Hepatocyte (in vitro differentiated cells): ENCODE measurements around the gene THYN1. TPM values are rescaled to one million over a fixed set of nuclear protein-coding genes. Genes with fewer than 3 reads are reported as not detected.

Experiments used
- DNase-seq: peaks from one replicate; pipeline ENCODE4 v3.0.0-alpha.2; 2016; ENCODE audit warnings: low spot score
- H2AFZ ChIP-seq: fragments of 200-600 bp; sonication (generic); 2 replicates; pipeline ENCODE4 v1.6.0; 2016; ENCODE audit warnings: antibody characterized with exemption, mild to moderate bottlenecking
- H3K27ac ChIP-seq: fragments of 200-600 bp; sonication (generic); 2 replicates; pipeline ENCODE4 v1.5.1; 2016; ENCODE audit warnings: mild to moderate bottlenecking
- H3K27me3 ChIP-seq: fragments of 200-600 bp; sonication (generic); 2 replicates; pipeline ENCODE4 v1.6.1; 2016
- H3K36me3 ChIP-seq: fragments of 200-600 bp; sonication (generic); replicated peaks from 2 replicates; pipeline ENCODE4 v1.5.1; 2016; ENCODE audit warnings: low read depth; ENCODE audit not compliant: insufficient read depth
- H3K4me1 ChIP-seq: fragments of 200-600 bp; sonication (generic); 2 replicates; pipeline ENCODE4 v1.5.1; 2016; ENCODE audit warnings: mild to moderate bottlenecking, moderate library complexity; ENCODE audit not compliant: insufficient read depth
- H3K4me2 ChIP-seq: fragments of 200-600 bp; sonication (generic); 2 replicates; pipeline ENCODE4 v1.6.0; 2016
- H3K4me3 ChIP-seq: fragments of 200-600 bp; sonication (generic); 2 replicates; pipeline ENCODE4 v1.5.1; 2016; ENCODE audit warnings: mild to moderate bottlenecking
- H3K79me2 ChIP-seq: fragments of 200-600 bp; sonication (generic); 2 replicates; pipeline ENCODE4 v1.6.0; 2017; ENCODE audit warnings: mild to moderate bottlenecking
- H3K9me2 ChIP-seq: fragments of 200-600 bp; sonication (generic); replicated peaks from 2 replicates; pipeline ENCODE4 v1.6.0; 2017; ENCODE audit warnings: mild to moderate bottlenecking; ENCODE audit not compliant: insufficient read depth
- H3K9me3 ChIP-seq: fragments of 200-600 bp; sonication (generic); 2 replicates; pipeline ENCODE4 v1.5.1; 2016; ENCODE audit warnings: low read depth, mild to moderate bottlenecking
- H4K20me1 ChIP-seq: fragments of 200-600 bp; sonication (generic); 2 replicates; pipeline ENCODE4 v1.6.0; 2016; ENCODE audit warnings: mild to moderate bottlenecking; ENCODE audit not compliant: insufficient read depth, poor library complexity, severe bottlenecking
- EZH2 ChIP-seq: fragments of 200-600 bp; sonication (generic); IDR thresholded peaks from 2 replicates; pipeline ENCODE4 v1.6.1; 2016; ENCODE audit warnings: antibody characterized with exemption, mild to moderate bottlenecking, borderline replicate concordance
- EZH2phosphoT487 ChIP-seq: fragments of 200-600 bp; sonication (generic); IDR thresholded peaks from one replicate; pipeline ENCODE4 v1.6.1; 2018; ENCODE audit warnings: antibody characterized with exemption, mild to moderate bottlenecking, low read depth, moderate library complexity; ENCODE audit not compliant: unreplicated experiment, severe bottlenecking
- WGBS: methylation state at CpG from one replicate; pipeline ENCODE4 v1.1.6; 2016; ENCODE audit warnings: low lambda C conversion rate; ENCODE audit errors: missing lambda C conversion rate; 5-methylcytosine and 5-hydroxymethylcytosine counted together
- polyA plus RNA-seq: library from polyadenylated mRNA; unstranded; fragments of >200 nt; fragmentation: Nextera tagmentation; extraction: Ambion mirVana; gene quantifications from 2 replicates; pipeline ENCODE4 v1.2.1, GENCODE V29; 2016
- total RNA-seq: library from RNA; depleted of rRNA; stranded (reverse); fragments of >200 nt; gene quantifications from 2 replicates; pipeline ENCODE4 v1.2.3, GENCODE V29; 2014
- TF ChIP-seq, protein P1 (sequence below): fragments of 200-600 bp; sonication (generic); IDR thresholded peaks from 2 replicates; pipeline ENCODE4 v1.5.1; 2016; ENCODE audit warnings: antibody characterized with exemption, mild to moderate bottlenecking; ENCODE audit not compliant: poor library complexity

The THYN1 gene
- total and polyA plus RNA-seq, 2 experiments from 2014 or later: 45.7 to 59.8 TPM

DNA sequence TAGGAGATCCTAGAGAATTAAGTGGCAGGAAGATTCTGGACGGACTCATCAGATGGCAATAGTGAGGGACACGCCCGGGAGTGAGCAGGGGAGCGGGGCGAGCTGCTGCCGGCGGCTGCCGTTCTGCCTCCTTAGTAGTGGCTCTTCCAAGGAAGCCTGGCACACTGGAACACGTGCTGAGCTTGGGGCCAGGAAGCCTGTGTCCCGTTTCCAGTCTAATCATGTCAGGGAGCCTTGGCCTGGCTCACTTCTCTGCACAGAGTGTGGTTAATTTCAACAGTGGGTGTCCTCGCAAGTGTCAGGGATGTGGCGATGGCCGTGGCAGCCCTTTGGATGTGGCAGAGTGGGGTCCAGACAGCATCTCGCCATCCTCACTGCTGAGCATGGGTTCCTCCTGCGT, 39.5 kb upstream of the THYN1 start:
- WGBS: 80% methylated on average over 15 of the region's 15 CpGs
- H3K79me2 ChIP-seq: no peaks in the 10 kb centered on the region
- no peaks in the 10 kb centered on the region for H4K20me1 ChIP-seq
- H3K4me2 ChIP-seq: no peak overlapping the region
- H3K36me3 ChIP-seq: no peaks in the 10 kb centered on the region
- no peaks in the 10 kb centered on the region for H3K4me1 ChIP-seq
- H3K27me3 ChIP-seq: no peaks in the 10 kb centered on the region
- no peak for DNase-seq
- no peak overlapping the region for H2AFZ ChIP-seq
- H3K27ac ChIP-seq: no peak overlapping the region
- no peaks in the 10 kb centered on the region for H3K9me2 ChIP-seq
- no peak overlapping the region for H3K4me3 ChIP-seq
- TF ChIP-seq EZH2phosphoT487 (no peak), EZH2 (no peak)
- TF ChIP-seq, protein P1, sequence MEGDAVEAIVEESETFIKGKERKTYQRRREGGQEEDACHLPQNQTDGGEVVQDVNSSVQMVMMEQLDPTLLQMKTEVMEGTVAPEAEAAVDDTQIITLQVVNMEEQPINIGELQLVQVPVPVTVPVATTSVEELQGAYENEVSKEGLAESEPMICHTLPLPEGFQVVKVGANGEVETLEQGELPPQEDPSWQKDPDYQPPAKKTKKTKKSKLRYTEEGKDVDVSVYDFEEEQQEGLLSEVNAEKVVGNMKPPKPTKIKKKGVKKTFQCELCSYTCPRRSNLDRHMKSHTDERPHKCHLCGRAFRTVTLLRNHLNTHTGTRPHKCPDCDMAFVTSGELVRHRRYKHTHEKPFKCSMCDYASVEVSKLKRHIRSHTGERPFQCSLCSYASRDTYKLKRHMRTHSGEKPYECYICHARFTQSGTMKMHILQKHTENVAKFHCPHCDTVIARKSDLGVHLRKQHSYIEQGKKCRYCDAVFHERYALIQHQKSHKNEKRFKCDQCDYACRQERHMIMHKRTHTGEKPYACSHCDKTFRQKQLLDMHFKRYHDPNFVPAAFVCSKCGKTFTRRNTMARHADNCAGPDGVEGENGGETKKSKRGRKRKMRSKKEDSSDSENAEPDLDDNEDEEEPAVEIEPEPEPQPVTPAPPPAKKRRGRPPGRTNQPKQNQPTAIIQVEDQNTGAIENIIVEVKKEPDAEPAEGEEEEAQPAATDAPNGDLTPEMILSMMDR: no peak
- no peaks in the 10 kb centered on the region for H3K9me3 ChIP-seq

DNA sequence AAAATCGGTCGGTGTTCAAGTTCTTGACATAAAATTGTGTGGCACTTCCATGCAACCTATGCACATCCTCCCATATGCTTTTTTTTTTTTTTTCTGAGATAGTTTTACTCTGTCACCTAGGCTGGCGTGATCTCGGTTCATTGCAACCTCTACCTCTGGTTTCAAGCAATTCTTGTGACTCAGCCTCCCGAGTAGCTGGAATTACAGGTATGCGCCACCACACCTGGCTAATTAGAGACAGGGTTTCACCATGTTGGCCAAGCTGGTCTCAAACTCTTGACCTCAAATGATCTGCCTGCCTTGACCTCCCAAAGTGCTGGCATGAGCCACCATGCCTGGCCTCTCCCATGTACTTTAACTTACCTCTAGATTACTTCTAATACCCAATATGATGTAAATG, 38.0 kb upstream of the THYN1 start:
- Histone ChIP-seq H3K4me3 (no peak overlapping the region), H3K36me3 (no peaks in the 10 kb centered on the region), H3K9me3 (no peaks in the 10 kb centered on the region), H3K4me2 (no peak overlapping the region), H3K79me2 (no peaks in the 10 kb centered on the region), H4K20me1 (no peaks in the 10 kb centered on the region), H2AFZ (no peak overlapping the region), H3K27me3 (no peaks in the 10 kb centered on the region), H3K27ac (no peak overlapping the region), H3K4me1 (no peaks in the 10 kb centered on the region), H3K9me2 (no peaks in the 10 kb centered on the region)
- WGBS: 79% methylated on average over 6 of the region's 6 CpGs
- no peak for DNase-seq
- no peak for TF ChIP-seq EZH2
- TF ChIP-seq EZH2phosphoT487: no peak
- TF ChIP-seq, protein P1: no peak

DNA sequence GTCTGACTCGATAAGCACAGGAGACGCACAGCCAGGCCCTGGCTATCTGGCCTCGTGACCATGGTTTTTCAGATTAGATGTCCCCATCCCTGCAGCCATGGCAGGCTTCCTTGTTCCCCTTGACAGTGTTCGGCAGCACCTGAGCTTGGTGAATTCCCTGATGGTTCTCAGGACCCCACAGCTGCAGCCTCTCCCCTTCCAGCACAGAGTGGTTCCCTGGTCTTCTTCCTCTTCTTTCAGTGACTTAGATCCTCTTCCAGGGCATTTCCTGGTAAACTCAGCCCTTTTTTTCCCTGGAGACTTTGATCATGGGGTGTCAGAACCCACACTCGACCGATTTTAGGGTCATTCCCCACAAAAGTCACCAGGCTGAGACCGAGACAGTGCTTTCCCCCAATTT, 37.5 kb upstream of the THYN1 start:
- TF ChIP-seq, protein P1: no peak
- TF ChIP-seq EZH2phosphoT487 (no peak), EZH2 (no peak)

DNA sequence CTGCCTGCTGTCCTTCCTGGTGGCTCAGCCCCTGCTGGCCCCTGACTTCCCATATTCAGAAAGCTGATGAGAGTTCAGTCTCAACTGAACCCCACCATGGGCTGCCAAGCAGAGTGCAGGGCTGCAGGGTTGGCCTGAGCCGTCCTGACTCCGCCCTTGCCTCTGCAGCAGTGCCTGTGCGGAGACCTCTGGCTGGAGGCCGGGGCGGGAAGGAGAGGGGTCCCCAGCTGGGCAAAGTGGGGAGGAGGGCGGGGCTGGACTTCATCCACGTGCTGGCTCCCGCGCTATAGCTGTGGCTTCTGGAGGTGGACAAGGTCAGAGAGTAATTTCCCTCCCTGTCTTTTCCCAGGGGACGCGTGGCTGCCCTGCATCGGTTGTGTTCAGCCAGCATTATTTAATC, 36.6 kb upstream of the THYN1 start:
- Histone ChIP-seq H3K27ac (no peak overlapping the region), H3K27me3 (no peaks in the 10 kb centered on the region), H2AFZ (no peak overlapping the region), H3K36me3 (no peaks in the 10 kb centered on the region), H4K20me1 (no peaks in the 10 kb centered on the region), H3K9me3 (no peaks in the 10 kb centered on the region), H3K4me1 (no peaks in the 10 kb centered on the region), H3K9me2 (no peaks in the 10 kb centered on the region), H3K4me2 (no peak overlapping the region), H3K79me2 (no peaks in the 10 kb centered on the region), H3K4me3 (no peak overlapping the region)
- WGBS: 77% methylated on average over 9 of the region's 12 CpGs
- TF ChIP-seq, protein P1: no peak
- TF ChIP-seq EZH2: no peak
- TF ChIP-seq EZH2phosphoT487: no peak
- DNase-seq: no peak

More for the DNA sequence above, 37.5 kb upstream of the THYN1 start:
- H3K9me3 ChIP-seq: no peaks in the 10 kb centered on the region
- no peaks in the 10 kb centered on the region for H3K36me3 ChIP-seq
- H3K79me2 ChIP-seq: no peaks in the 10 kb centered on the region
- no peaks in the 10 kb centered on the region for H4K20me1 ChIP-seq
- H2AFZ ChIP-seq: no peak overlapping the region
- no peaks in the 10 kb centered on the region for H3K9me2 ChIP-seq
- H3K4me1 ChIP-seq: no peaks in the 10 kb centered on the region
- H3K27me3 ChIP-seq: no peaks in the 10 kb centered on the region
- WGBS: 83% methylated on average over 7 of the region's 7 CpGs
- no peak overlapping the region for H3K4me3 ChIP-seq
- H3K4me2 ChIP-seq: no peak overlapping the region
- H3K27ac ChIP-seq: no peak overlapping the region
- no peak for DNase-seq
